HG03175 (cell line): ENCODE data around the gene MMP12.

Experiments
- ATAC-seq: cut with Tn5 transposase; IDR thresholded peaks from one replicate; pipeline ENCODE4 v1.9.1; 2021; ENCODE audit warnings: mild to moderate bottlenecking, moderate library complexity; ENCODE audit not compliant: unreplicated experiment

Gene MMP12

GRCh38 chr11:102850973-102851745, 23.6 kb downstream of the MMP12 start:
- ATAC-seq: no peak

DNA sequence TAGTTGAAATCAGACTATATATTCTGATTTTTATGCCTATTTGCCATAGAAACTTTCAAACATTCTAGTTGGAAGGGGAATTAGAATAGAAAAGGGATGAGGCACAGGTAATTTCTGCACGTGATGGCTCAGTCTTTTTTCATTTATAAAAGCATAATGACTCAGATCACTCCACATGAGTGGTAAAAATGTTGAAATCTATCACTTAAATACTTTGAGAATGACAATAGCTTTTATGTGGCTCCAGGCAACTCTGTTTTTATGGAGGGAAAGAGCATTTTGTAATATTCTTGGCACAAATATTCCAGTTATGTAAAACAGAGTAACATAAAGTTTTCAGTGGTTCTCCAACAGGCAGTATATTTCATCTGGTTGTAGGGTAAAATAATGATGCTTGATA, 25.5 kb downstream of the MMP12 start:
- no peak for ATAC-seq

DNA sequence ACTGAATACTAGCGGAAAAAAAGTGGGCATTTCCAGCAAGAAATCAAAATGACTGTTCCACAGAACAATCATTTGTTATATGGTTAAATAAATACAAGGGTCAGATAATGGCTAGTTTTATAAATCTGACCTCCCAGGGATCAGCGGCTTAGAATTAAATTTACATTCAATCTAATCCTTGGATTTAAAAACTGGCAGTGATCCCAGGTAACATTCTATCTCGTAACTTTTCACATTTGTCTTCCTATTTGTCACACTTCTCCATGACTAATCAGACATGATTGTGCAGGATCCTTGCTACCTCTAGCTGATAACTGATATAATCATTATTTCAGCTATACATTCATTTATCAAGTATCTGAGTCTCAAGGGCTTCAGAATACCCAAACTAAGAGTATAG, 28.5 kb downstream of the MMP12 start:
- ATAC-seq: no peak

- no peak for ATAC-seq
Measured at GRCh38 chr11:102843489-102843888, 31.3 kb downstream of the MMP12 start, which contains the start of gene MMP3. Gene MMP3, minus strand, starts transcription at chr11:102843609. Its CDS starts 63 bp downstream, at chr11:102843546.

GRCh38 chr11:102842930-102843329, 31.9 kb downstream of the MMP12 start:
- ATAC-seq: no peak

DNA sequence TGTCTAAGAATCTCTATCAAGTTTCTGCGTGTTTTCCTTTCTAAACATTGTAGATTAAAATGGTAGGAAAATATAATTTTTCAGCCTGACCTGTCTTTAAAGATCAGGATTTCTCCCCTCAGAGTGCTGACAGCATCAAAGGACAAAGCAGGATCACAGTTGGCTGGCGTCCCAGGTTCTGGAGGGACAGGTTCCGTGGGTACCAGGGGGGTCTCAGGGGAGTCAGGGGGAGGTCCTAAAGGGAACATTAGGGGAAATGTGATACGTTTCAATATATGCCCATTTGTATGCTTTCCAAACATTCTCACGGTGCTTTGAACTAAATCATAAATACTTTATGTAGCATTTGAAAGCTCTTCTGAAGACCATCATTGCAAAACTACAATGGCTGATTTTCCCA, 34.8 kb downstream of the MMP12 start:
- no peak for ATAC-seq

- no peak for ATAC-seq
Measured at GRCh38 chr11:102837646-102838045, 37.1 kb downstream of the MMP12 start.

DNA sequence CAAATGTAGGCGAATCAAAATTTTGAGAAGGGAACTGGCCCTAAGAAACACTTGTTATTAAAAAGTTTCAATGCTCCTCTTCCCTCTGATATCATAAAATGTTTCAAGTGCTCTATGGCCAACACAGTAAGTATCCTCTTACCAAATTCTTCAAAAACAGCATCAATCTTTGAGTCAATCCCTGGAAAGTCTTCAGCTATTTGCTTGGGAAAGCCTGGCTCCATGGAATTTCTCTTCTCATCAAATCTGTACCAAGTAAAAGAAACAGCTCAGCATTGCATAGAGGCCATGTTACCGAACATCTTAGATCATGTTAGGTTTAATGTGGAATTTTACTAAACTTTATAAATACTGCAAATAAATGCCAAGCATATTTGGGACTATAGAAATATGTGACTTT, 37.6 kb downstream of the MMP12 start:
- no peak for ATAC-seq

GRCh38 chr11:102836290-102836875, 38.4 kb downstream of the MMP12 start:
- ATAC-seq: no peak

- no peak for ATAC-seq
Measured at GRCh38 chr11:102833731-102834130, 41.1 kb downstream of the MMP12 start.

- no peak for ATAC-seq
Measured at GRCh38 chr11:102832612-102833011, 42.2 kb downstream of the MMP12 start.

- ATAC-seq: no peak
Measured at GRCh38 chr11:102831489-102832440, 43.0 kb downstream of the MMP12 start.

DNA sequence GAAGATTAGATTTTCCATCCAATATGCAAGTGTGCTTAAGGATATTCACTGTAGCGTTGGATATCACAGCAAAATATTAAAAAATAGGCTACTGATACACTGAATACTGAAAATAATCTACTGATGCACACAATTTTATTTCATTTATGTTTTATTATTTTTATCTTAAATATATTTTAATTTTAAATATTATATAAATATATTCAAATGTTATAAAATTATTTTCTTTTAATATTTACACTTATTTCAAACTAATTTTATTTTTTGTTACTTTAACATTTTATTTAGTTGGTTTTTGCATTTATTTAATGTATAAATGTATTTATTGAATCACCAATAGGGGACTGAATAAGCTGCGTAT, 43.7 kb downstream of the MMP12 start:
- no peak for ATAC-seq

DNA sequence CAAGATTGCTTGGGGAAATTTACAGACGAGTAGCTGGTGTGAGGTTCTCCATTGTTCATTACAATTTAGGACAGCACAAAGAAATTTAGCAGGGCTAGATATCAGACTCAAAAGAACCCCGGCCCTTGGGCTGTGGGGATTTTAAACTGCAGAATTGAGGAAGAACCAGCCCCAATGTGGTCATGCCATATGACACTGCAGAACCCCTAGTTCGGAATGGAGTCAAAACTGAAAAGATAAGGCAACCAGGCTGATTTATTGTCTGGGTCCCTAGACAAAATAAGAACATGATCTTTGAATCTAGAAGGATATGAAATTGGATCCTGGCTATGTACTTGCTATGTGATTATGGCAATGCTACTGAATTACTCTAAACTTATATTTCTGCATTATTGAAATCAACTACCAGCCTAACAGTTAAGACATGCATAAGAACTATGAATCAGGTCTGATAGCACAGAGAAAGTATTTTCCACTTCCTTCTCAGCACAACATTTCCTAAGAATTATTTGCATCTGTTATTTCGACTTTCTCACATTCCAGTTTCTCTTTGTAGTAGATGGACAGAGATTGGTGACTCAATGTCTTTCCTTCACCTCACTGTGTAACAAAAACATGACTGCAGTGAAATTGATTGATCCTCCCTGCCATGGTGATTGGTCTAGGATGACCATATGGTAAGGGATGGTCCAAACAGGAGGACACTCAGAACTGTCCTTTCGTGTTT, 44.6 kb downstream of the MMP12 start:
- no peak for ATAC-seq

GRCh38 chr11:102829316-102830000, 45.3 kb downstream of the MMP12 start:
- no peak for ATAC-seq

DNA sequence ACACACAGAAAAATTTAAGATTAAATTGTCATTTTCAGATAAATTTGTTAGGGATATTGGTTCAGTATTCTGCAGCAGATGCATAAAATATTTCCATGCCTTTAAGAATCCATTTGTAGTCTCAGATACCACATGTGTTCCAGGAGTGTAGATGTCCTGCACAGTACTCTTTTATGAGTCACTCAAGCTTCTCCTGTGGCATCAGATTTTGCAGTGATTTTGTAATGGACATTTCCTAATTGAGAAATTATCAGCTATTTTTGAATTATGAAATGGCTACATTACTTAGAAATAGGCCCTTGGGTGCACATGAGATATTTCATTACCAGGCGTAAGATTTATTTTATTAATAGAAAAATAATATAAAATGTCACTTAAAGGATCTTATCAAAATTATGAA, 50.2 kb downstream of the MMP12 start:
- ATAC-seq: no peak

DNA sequence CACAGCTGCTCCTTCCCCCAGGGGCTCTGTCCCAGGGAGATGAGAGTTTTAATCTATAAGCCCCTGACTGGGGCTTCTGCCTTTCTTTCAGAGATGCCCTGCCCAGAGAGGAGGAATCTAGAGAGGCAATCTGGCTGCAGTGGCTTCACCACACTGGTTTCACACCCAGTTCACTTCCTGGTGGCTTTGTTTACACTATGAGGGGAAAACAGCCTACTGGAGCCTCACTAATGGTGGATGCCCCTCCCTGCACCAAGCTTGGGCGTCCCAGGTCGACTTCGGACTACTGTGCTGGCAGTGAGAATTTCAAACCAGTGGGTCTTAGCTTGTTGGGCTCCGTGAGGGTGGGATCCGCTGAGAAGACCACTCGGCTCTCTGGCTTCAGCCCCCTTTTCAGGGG, 55.3 kb downstream of the MMP12 start:
- ATAC-seq: no peak

- ATAC-seq: no peak
Measured at GRCh38 chr11:102813484-102813883, 61.3 kb downstream of the MMP12 start.
